HG02759 (cell line): Measurements from ENCODE around the gene NLN.
A peak's percentile ranks its signal among the peaks of the same experiment; 100 is the strongest.
"Not testable (repeated sequence)": the region's sequence is repeated elsewhere in the genome, so short reads cannot be mapped to it uniquely, and the experiment has no call there.

ENCODE experiments used
- ATAC-seq: cut with Tn5 transposase; IDR thresholded peaks from one replicate; pipeline ENCODE4 v1.9.1; 2021; ENCODE audit warnings: mild to moderate bottlenecking, moderate library complexity; ENCODE audit not compliant: unreplicated experiment

The NLN gene

GRCh38 chr5:65769539-65769938, 47.5 kb downstream of the NLN start:
- ATAC-seq = no peak

- no peak for ATAC-seq
These were observed 49.3 kb downstream of the NLN start for GRCh38 chr5:65771266-65771665.

GRCh38 chr5:65772963-65773362, 51.0 kb downstream of the NLN start:
- ATAC-seq = not testable (repeated sequence)

- no peak for ATAC-seq
These were observed 52.3 kb downstream of the NLN start for GRCh38 chr5:65774346-65774745.

DNA sequence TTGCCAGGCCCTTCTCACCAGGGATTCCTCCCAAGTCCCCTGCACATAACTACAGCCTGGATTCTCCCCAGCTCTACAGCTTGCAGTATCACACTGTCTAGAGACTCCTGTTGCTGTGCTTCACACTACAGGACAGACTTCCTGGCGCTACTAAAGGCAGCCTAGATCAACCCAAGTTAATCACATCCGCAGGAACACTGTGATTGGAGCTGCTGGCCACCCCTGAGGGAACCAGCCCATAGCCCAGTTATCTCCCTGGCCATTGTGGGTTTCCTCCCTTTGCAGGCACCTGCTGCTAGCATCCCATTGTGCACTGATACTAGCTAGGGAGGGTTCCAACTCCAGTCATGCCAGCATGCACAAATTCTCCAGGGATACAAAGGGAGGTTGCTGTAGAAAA, 53.5 kb downstream of the NLN start:
- ATAC-seq = no peak

- no peak for ATAC-seq
These were observed 54.6 kb downstream of the NLN start for GRCh38 chr5:65776441-65777141.

DNA sequence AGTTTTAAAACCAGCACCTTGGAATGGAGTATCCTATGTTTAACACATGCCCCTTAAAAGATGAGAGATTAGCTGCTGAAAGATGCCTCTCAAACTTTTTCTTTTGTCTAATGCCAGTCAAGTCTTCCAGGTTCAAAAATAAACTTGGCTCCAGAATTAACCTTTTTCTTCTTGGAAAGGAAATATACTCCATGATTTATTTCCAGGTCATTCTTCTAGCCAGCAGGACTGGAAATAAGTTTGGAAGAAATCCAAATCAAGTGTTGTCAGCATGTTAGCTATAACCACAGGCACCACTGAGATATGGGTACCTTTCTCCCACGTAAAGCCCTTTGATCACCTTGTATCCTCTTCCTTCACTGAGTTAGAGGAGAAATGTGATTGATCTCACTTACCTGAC, 56.1 kb downstream of the NLN start:
- ATAC-seq = no peak

DNA sequence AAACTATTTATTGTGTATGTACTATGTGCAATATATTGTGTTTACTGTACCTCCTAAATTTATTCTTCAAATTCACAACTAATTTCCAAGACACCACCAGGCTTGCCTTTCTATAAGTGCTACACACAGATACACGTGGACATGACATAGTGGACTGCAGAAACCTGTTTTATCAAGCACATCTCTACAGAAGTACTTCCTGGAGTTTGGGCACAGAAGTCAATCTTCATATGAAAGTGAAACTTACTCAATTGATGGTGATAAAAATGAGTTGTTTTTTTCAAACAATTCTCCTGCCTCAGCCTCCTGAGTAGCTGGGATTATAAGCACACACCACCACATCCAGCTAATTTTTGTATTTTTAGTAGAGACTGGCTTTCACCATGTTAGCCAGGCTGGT, 57.6 kb downstream of the NLN start:
- peak; percentile 63 for ATAC-seq

DNA sequence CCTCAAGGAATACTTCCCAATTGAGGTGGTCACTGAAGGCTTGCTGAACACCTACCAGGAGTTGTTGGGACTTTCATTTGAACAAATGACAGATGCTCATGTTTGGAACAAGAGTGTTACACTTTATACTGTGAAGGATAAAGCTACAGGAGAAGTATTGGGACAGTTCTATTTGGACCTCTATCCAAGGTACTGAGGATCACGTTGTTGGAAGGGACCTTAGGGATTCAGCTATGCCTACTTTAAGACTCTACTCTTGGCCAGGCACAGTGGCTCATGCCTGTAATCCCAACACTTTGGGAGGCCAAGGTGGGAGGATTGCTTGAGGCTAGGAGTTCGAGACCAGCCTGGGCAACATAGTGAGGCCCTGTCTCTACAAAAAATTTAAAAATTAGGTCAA, 66.3 kb downstream of the NLN start:
- not testable (repeated sequence) for ATAC-seq

- ATAC-seq = no peak
These were observed 68.6 kb downstream of the NLN start for GRCh38 chr5:65790371-65791163.

- no peak for ATAC-seq
These were observed 70.0 kb downstream of the NLN start for GRCh38 chr5:65791712-65792673.

DNA sequence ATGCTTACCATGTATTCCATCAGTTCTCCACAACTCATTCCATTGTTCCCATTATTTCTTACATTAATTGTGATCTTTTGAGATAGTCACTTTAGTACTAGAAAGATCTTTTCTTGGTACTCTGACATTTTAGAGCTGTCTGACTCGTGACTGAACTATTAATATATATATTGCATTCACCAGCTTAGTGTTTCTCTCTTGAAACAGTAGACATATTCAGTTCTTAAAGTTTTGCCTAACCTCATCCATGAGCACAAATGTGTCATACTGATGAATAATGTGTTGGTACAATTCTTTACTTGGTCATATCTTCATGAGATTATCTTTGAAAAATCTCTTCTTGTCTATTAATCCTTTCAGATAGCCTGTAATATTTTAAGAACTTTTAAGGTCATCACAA, 74.3 kb downstream of the NLN start:
- ATAC-seq = no peak

GRCh38 chr5:65796751-65797316, 74.8 kb downstream of the NLN start:
- no peak for ATAC-seq

- ATAC-seq = no peak
These were observed 75.5 kb downstream of the NLN start for GRCh38 chr5:65797481-65797880.

- ATAC-seq = no peak
These were observed 77.9 kb downstream of the NLN start for GRCh38 chr5:65799857-65800256.

- no peak for ATAC-seq
These were observed 78.8 kb downstream of the NLN start for GRCh38 chr5:65800775-65801174.

GRCh38 chr5:65801352-65801783, 79.4 kb downstream of the NLN start:
- ATAC-seq = no peak

GRCh38 chr5:65802080-65802479, 80.1 kb downstream of the NLN start:
- no peak for ATAC-seq

DNA sequence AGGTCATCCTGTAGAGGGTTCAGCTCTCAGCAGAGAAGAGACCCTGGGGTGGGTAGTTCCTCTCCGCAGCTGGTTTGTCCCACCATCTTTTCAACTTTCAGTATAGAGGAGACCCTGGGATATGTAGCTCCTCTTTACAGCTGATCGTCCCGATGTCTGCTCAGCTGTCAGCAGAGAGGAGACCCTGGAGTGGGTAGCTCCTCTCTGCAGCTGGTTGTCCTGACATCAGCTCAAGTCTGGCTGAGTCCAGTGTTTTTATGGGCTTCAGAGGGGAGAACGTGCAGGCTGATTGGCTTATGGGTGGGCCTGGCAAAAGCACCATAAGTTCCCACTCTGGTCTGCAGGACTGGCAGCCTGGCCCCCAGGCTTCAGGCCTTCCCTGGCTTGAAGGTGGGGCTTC, 80.8 kb downstream of the NLN start:
- no peak for ATAC-seq

GRCh38 chr5:65803699-65804391, 81.8 kb downstream of the NLN start:
- no peak for ATAC-seq
